Thyroid gland (tissue), 4 donors: ENCODE measurements around the gene MEX3D.

Source experiments
- CTCF ChIP-seq, 6 experiments: fragments of 200-600 bp in 3 of 6; fragments of 450-650 bp in 3 of 6; sonication (generic) in 3 of 6; IDR thresholded peaks; one replicate each; pipeline ENCODE4 v1.5.1; 2016 to 2019; ENCODE audit warnings: antibody characterized with exemption in 6 of 6, mild to moderate bottlenecking in 2 of 6, inconsistent platforms in 1 of 6, moderate library complexity in 1 of 6
- POLR2A ChIP-seq, 2 donors: fragments of 450-650 bp; IDR thresholded peaks; one replicate each; pipeline ENCODE4 v1.6.1; 2017; ENCODE audit warnings: antibody characterized with exemption in 2 of 2, mild to moderate bottlenecking in 2 of 2, moderate library complexity in 1 of 2

DNA sequence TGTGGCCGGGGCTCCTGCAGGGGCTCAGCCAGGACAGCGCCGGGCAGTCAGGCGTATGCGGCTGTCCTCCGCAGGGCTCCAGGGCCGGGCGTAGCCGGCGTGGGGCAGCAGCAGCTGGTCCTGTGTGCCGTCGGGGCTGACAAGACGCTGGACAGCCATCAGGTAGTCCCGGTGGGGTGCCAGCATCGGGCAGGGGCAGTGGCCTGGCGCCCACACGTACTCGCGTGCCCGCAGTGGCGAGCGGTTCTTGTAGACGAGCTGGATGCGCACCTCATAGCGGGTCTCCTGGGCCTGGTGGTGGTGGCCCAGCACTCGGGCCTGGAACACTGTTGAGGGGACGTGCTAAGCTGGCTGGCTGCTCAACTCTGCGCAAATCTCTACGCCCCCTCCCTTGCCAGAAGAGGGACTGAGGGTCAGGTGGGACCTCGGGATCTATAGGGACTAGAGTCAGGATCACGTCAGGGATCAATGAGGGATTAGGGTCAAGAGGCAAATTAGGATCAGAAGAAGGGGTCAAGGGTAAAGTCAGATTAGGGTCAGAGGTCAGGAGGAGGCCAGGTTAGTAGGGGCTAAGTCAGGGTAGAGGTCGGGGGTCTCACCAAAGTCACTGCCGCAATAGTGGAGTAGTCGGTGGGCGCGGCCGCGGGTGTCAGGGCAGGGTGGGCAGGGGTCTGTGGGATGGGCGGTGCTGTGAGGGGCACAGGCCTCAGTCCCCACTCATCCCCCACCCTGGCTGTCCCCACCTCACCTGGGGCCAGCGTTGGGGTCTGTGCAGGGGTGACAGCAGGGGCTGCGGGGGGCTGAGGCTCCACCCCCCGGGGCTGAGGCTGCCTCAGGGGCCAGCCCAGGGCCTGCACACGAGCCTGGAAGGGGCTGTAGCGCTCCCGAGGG is 61.9 kb downstream of the MEX3D start:
- TF ChIP-seq CTCF (IDR thresholded peaks at IDR 0.05) (no peak), POLR2A (IDR thresholded peaks at IDR 0.05) (no peak)
